GM12865 (cell line): ENCODE data around the gene NCOA3.

Experiments
- DNase-seq: peaks from one replicate; pipeline ENCODE4 v3.0.0; 2010; ENCODE audit warnings: low read depth
- H3K4me3 ChIP-seq: 2 replicates; pipeline ENCODE4 v1.5.1; 2011; ENCODE audit warnings: mild to moderate bottlenecking, low read depth, low read length, control low read depth
- TF ChIP-seq, protein P1 (sequence below): IDR thresholded peaks from 2 replicates; pipeline ENCODE4 v1.5.1; 2011; ENCODE audit warnings: low read length, control low read depth, low read depth, inconsistent platforms; ENCODE audit not compliant: insufficient read depth; ENCODE audit errors: missing control alignments

The NCOA3 gene

GRCh38 chr20:47610247-47610944 lies 108.7 kb downstream of the NCOA3 start:
- TF ChIP-seq, protein P1, sequence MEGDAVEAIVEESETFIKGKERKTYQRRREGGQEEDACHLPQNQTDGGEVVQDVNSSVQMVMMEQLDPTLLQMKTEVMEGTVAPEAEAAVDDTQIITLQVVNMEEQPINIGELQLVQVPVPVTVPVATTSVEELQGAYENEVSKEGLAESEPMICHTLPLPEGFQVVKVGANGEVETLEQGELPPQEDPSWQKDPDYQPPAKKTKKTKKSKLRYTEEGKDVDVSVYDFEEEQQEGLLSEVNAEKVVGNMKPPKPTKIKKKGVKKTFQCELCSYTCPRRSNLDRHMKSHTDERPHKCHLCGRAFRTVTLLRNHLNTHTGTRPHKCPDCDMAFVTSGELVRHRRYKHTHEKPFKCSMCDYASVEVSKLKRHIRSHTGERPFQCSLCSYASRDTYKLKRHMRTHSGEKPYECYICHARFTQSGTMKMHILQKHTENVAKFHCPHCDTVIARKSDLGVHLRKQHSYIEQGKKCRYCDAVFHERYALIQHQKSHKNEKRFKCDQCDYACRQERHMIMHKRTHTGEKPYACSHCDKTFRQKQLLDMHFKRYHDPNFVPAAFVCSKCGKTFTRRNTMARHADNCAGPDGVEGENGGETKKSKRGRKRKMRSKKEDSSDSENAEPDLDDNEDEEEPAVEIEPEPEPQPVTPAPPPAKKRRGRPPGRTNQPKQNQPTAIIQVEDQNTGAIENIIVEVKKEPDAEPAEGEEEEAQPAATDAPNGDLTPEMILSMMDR, result no peak
- peak; percentile 56 for DNase-seq
- H3K4me3 ChIP-seq, result no peak overlapping the region

DNA sequence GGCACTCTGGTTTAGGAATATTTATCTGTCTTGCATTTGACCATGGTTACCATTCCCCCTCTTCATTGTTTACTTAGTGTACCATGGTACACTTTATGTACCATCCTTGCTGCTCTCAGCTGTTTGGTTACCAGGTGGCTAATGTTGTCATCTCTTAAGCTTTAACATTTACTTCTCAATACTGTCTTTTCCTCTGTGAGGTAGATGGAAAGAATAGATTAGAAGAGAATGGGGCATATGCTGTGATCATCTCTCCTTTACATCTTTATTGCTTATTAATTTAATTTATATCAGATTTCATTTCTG lies 109.2 kb downstream of the NCOA3 start:
- no peak overlapping the region for H3K4me3 ChIP-seq
- DNase-seq, result no peak
- TF ChIP-seq, protein P1, result no peak

- TF ChIP-seq, protein P1, result no peak
- no peak overlapping the region for H3K4me3 ChIP-seq
- DNase-seq, result no peak
These were observed 110.1 kb downstream of the NCOA3 start for GRCh38 chr20:47611785-47612184.

GRCh38 chr20:47612670-47613069 lies 111.0 kb downstream of the NCOA3 start:
- DNase-seq, result no peak
- TF ChIP-seq, protein P1, result no peak
- H3K4me3 ChIP-seq, result no peak overlapping the region

- TF ChIP-seq, protein P1, result no peak
- no peak overlapping the region for H3K4me3 ChIP-seq
- no peak for DNase-seq
These were observed 113.1 kb downstream of the NCOA3 start for GRCh38 chr20:47614703-47615309.

DNA sequence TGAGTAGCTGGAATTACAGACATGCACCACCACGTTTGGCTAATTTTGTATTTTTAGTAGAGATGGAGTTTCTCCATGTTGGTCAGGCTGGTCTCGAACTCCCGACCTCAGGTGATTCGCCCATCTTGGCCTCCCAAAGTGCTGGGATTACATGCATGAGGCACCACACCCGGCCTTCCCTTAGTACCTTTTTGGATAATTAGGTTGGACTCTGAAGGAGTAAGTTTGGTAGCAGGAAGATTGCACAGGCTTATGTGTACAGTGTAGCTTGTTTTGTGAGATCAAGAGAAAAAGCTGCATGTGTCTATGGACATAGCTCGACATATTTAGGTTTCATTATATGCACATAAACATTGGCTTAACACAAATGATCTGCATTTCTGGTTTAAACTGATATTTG lies 116.8 kb downstream of the NCOA3 start:
- no peak for DNase-seq
- TF ChIP-seq, protein P1, result no peak
- no peak overlapping the region for H3K4me3 ChIP-seq
